Measurements from ENCODE around the gene IVNS1ABP. TPM values are rescaled to one million over a fixed set of nuclear protein-coding genes. Genes with fewer than 3 reads are reported as not detected.
A peak's percentile ranks its signal among the peaks of the same experiment; 100 is the strongest.

IVNS1ABP gene
- total and polyA plus RNA-seq, 2 experiments from 2014 or later: 73.5 to 162 TPM

GRCh38 chr1:185250063-185250462 is 67.0 kb downstream of the IVNS1ABP start (continued):
- no peak for TF ChIP-seq REST (IDR thresholded peaks at IDR 0.05; ENCODE audit: unreplicated experiment)

GRCh38 chr1:185249563-185249962 is 67.5 kb downstream of the IVNS1ABP start:
- Histone ChIP-seq H3K9me2 (ENCODE audit: insufficient read depth) (no peaks in the 10 kb centered on the region), H3K4me1 (ENCODE audit: insufficient read depth) (peaks cover 18% of the 10 kb centered on the region), H3K4me3 (no peak overlapping the region), H3K79me2 (replicated peaks; ENCODE audit: insufficient read depth) (no peaks in the 10 kb centered on the region), H4K20me1 (replicated peaks; ENCODE audit: insufficient read depth) (no peaks in the 10 kb centered on the region), H3K4me2 (0 out of 2 replicates have a peak overlapping the region, but pooled peaks have one; percentile 16), H3K36me3 (ENCODE audit: insufficient read depth) (no peaks in the 10 kb centered on the region), H3K27me3 (ENCODE audit: insufficient read depth) (no peaks in the 10 kb centered on the region), H2AFZ (peak overlapping the region; percentile 15; the same call in 1 of the 2 replicates), H3F3A (replicated peaks; ENCODE audit: low read depth) (no peaks in the 10 kb centered on the region), H3K27ac (ENCODE audit: low read depth) (peak overlapping the region; percentile 46)
- peak; percentile 84 for ATAC-seq
- no peak overlapping the region for H3K4me3 Mint-ChIP-seq
- H3K27me3 Mint-ChIP-seq (ENCODE audit: insufficient read depth, low read depth, poor library complexity): peaks cover 3% of the 10 kb centered on the region
- H3K27ac Mint-ChIP-seq: peak overlapping the region; percentile 70; the same call in 1 of the 2 replicates
- DNase-seq (ENCODE audit: low spot score): peak; percentile 52
- H3K9me3 Mint-ChIP-seq: no peaks in the 10 kb centered on the region
- H3K4me1 Mint-ChIP-seq: peaks cover 15% of the 10 kb centered on the region
- H3K36me3 Mint-ChIP-seq (ENCODE audit: low read depth): no peaks in the 10 kb centered on the region
- TF ChIP-seq ETS1 (IDR thresholded peaks at IDR 0.05) (no peak), CTCF (conservative IDR thresholded peaks at IDR 0.05; ENCODE audit: low read depth in 2 of 2) (no peak), EZH2phosphoT487 (IDR thresholded peaks at IDR 0.05; ENCODE audit: unreplicated experiment) (no peak), JUNB (IDR thresholded peaks at IDR 0.05; ENCODE audit: unreplicated experiment) (no peak), REST (IDR thresholded peaks at IDR 0.05; ENCODE audit: unreplicated experiment) (no peak), CREB1 (CRISPR knock-in tag; IDR thresholded peaks at IDR 0.05; ENCODE audit: low read depth) (no peak), STAT1 (IDR thresholded peaks at IDR 0.05; ENCODE audit: unreplicated experiment) (no peak), ZNF462 (CRISPR knock-in tag; IDR thresholded peaks at IDR 0.05) (no peak)
